ENCODE measurements around the gene FGF21.

DNA sequence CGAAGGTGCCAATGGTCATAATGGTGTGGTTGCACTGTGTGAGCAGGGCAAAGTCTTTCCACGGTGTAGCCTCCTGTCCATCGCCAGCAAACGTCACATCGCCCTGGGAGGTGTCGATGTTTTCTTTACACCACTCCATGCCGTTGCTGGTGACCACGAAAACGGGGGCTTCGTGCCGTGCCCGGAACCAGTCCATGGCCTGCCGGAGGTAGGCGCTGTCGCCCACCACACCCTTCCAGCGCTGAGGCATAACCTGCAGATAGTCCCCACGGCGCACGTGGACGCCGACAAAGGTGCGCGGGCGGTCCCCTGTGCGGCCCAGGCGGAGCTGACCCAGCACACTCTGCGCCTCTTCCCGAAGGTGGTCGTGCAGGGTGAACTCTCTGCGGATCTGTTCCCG lies 5.0 kb upstream of the FGF21 start:
- TF ChIP-seq POLR2AphosphoS5 (IDR thresholded peaks at IDR 0.05; ENCODE audit: low read depth, low read length) = no peak
- TF ChIP-seq SIN3A (IDR thresholded peaks at IDR 0.05; ENCODE audit: borderline replicate concordance, insufficient read depth, low read length) = no peak
- TF ChIP-seq, protein P1, sequence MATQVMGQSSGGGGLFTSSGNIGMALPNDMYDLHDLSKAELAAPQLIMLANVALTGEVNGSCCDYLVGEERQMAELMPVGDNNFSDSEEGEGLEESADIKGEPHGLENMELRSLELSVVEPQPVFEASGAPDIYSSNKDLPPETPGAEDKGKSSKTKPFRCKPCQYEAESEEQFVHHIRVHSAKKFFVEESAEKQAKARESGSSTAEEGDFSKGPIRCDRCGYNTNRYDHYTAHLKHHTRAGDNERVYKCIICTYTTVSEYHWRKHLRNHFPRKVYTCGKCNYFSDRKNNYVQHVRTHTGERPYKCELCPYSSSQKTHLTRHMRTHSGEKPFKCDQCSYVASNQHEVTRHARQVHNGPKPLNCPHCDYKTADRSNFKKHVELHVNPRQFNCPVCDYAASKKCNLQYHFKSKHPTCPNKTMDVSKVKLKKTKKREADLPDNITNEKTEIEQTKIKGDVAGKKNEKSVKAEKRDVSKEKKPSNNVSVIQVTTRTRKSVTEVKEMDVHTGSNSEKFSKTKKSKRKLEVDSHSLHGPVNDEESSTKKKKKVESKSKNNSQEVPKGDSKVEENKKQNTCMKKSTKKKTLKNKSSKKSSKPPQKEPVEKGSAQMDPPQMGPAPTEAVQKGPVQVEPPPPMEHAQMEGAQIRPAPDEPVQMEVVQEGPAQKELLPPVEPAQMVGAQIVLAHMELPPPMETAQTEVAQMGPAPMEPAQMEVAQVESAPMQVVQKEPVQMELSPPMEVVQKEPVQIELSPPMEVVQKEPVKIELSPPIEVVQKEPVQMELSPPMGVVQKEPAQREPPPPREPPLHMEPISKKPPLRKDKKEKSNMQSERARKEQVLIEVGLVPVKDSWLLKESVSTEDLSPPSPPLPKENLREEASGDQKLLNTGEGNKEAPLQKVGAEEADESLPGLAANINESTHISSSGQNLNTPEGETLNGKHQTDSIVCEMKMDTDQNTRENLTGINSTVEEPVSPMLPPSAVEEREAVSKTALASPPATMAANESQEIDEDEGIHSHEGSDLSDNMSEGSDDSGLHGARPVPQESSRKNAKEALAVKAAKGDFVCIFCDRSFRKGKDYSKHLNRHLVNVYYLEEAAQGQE (IDR thresholded peaks at IDR 0.05; ENCODE audit: insufficient read depth in 1 of 2, low read depth in 2 of 2, low read length in 2 of 2) = no peak
- TF ChIP-seq FOXP2 (optimal IDR thresholded peaks at IDR 0.05; ENCODE audit: borderline replicate concordance, extremely low read depth, extremely low read length, insufficient read depth) = no peak
- no peak for TF ChIP-seq TAF1 (IDR thresholded peaks at IDR 0.05; ENCODE audit: borderline replicate concordance, insufficient read depth, low read length)
